NCI-H146 treated with DMSO at 0.1 percent for 48 hours (cell line): Measurements from ENCODE around the gene SDF4.
"Not testable (repeated sequence)": the region's sequence is repeated elsewhere in the genome, so short reads cannot be mapped to it uniquely, and the experiment has no call there.

Source experiments
- DNase-seq: peaks from one replicate; lab custom pipeline; 2025; ENCODE audit not compliant: unreplicated experiment; lab: John Stamatoyannopoulos, UW

The SDF4 gene

DNA sequence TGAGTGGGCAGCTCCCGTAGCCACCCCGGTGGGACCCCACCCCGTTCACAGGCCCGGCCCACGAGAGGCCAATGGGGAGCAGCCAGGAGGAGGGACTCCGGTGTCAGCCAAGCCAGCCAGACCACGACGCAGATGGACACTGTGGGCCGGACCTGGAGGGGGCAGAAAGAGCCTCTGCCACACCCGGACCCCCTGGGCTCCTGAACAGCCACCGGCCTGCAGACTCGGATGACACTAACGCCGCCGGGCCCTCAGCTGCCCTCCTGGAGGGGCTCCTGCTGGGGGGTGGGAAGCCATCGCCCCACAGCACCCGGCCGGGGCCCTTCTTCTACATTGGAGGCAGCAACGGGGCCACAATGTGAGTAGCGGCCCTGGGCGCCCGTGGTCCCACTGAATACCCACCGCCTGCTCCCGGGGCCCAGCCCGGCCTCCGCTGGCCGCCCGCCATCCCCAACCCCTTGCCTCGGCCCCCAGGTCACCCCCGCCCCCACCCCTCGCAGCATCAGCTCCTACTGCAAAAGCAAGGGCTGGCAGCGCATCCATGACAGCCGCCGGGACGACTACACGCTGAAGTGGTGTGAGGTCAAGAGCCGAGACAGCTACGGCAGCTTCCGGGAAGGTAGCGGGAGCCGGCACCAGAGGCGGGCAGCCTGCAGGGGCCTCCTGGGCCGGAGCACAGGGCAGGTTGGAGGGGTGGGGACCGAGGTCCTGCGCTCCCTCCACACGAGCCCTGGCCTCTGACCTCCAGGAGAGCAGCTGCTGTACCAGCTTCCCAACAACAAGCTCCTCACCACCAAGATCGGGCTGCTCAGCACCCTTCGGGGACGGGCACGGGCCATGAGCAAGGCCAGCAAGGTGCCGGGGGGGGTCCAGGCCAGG is 51.6 kb downstream of the SDF4 start:
- no peak for DNase-seq

DNA sequence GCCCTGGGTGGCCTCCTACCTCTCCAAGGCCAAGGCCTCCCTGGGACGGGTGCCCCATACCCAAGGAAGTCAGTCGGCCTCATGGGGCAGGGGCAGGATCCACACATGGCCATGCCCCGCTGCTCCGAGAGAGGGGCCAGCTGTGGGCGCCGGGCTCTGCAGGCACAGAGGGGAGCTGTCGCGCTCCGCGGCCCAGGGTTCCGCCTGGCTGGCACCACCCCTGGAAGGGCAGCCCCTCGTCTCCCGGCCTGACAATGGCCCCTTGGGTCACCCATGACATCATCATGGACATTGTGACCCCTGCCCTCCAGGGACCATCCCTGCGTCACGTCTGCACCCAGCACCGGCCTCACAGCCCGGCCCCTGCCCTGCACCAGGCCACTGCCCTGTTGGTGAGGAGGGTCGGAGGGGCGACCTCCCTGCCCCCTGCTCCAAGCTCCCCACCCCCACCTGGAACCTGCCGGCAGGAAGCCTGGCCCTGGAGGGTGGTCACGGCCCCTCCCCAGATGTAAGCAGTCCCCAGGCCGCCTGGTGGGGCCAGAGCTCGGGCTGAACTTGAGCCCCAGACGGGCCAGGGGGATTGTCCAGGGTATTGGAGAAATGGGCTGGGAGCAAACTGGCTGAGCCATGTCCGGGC is 52.3 kb downstream of the SDF4 start:
- no peak for DNase-seq

DNA sequence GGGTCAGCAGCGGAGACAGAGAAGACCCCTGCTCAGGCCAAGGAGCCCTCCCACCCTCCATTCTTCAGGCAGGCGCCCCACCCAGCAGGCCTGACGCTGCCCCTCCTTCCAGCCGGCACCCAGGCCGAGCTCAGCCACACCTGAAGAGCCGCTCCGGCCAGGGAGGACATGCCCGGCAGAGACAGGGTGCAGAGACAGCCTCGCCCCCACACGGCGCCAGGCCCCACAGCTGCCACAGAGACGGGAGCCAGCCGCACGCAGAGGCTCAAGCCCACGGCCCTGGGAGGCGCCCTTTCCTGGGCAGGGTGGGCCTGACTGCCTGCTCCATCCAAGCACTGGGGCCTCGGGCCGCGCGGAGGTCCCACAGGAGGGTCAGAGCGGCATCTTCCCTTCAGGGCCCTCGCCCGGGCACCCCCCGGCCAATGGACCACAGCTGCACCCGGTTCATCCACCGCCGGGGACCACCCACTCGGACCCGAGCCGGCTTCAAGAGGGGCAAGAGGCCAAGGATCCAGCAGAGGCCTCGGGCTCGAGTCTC is 52.9 kb downstream of the SDF4 start:
- DNase-seq = no peak

DNA sequence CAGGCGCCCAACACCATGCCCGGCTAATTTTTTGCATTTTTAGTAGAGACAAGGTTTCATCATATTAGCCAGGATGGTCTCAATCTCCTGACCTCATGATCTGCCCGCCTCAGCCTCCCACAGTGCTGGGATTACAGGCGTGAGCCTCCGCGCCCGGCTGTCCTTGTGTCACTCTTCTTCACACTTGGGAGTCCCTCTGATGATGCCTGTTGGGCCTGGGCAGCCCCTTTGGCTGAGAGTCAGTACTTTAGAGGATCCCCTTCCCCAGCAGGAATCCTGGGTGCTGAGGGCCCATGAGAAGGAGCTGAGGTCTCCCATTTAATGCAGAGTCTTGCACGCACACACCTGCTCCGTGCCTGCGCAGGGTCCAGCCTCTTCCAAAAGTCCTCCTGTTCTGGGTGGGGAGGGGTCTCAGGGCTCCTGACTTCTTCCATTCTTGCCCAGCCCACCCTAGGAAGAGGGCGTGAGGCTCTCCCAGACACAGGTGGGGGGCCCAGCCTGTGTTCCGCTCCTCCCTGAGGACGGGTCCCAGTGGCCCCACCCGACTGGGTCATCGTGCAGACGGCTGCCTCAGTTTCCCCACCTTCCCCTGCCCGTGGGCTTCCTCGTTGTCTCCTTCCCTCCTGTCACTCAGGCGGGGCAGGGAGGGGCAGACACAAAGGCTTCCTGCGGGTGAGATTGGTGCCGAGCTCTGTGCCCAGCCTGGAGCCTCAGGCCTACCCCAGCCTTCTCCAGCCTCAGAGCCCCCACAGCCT is 54.2 kb downstream of the SDF4 start:
- no peak for DNase-seq

DNA sequence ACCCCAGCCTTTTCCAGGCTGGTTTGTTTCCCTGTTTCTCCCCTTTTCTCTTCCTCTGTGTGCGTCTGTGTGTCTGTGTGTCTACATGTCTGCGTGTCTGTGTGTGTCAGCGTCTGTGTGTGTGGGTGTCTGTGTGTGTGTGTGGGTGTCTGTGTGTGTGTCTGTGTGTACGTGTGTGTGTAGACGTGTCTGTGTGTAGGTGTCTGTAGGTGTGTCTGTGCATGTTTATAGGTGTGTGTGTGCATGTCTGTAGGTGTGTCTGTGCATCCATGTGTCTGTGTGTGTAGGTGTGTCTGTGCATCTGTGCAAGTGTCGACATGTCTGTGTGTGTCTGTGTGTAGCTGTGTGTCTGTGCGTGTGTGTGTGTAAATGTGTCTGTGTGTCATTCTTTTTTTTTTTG is 54.9 kb downstream of the SDF4 start:
- no peak for DNase-seq

DNA sequence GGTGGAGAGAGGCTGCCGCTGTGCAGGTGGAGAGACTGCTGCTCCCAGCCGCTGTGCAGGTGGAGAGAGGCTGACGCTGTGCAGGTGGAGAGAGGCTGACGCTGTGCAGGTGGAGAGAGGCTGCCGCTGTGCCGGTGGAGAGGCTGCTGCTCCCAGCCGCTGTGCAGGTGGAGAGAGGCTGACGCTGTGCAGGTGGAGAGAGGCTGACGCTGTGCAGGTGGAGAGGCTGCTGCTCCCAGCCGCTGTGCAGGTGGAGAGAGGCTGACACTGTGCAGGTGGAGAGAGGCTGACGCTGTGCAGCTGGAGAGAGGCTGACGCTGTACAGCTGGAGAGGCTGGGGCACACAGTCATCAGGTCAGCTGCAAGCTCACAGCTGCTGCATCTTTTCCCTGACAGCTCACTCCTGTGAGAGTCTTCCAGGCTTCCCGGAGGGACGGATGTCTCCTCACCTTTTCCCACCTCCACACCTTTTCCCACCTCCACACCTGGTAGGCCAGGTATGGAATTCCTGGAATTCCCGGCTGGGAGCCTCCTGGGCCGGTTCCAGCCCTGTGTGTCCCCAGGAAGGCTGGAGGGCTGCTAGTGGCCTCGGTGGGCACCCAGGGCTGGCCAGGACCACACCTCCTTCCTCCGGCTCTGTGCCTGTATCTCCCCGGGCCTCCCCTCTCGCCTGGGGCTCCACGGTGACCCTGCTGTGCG is 55.6 kb downstream of the SDF4 start:
- DNase-seq = not testable (repeated sequence)

DNA sequence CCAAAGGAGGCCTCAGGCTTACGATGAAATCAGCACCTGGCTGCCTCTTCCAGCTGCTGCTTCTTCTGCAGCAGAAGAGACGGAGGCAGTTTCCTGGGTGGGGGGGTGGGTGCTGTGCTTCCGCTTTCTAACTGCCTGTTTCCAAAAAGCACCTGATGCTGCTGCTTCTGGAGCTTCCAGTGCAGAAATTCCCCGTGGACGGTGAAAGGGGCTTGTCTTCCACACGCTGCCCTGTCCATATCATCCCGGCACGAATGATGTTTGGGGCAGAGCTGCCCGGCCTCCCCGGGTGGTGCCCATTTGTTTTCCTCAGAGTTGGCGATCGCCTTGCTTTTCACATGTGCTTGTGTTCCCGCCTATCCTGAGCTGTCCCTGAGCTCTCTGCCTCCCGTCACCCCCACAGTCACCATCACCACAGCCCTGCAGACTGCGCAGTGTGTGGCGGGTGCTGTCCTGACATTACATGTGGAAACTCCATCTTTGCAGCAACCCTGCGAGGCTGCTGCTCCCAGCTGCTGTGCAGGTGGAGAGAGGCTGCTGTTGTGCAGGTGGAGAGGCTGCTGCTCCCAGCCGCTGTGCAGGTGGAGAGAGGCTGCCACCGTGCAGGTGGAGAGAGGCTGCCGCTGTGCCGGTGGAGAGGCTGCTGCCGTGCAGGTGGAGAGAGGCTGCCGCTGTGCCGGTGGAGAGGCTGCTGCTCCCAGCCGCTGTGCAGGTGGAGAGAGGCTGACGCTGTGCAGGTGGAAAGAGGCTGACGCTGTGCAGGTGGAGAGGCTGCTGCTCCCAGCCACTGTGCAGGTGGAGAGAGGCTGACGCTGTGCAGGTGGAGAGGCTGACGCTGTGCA is 56.4 kb downstream of the SDF4 start:
- DNase-seq = no peak

DNA sequence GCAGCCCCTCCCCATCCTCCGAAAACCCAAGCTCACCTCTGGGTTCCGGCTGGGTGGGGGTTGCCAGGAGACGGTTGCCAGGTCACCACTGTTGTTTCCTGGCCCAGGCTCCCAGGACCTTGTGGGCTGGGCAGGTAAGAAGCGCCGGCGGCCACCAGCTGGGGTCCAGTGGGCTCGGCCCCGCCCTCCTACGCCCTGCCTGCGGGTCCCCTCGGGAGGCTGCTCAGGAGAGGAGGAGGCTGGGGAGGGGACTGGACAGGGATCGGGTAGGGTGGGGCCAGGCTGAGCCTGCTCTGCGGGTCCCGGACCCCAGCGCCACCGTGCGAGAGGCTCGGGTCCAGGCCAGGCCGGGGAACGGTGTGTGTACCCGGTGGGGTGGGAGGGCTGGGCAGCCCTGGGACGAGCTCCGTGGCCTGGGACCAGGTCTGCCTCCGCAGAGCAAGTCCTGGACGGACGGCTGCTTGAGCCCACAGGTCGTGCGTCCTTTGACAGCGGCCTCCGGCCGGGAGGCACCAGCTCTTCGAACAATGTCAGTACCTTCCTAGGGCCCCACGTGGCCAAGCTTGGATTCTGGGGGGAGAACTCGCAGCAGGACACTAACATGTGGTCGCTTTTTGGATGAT is 57.9 kb downstream of the SDF4 start, which contains the start of gene TTLL10:
TSS of gene TTLL10 (plus strand) at position 88 of the 623 bp plus-strand sequence. CDS start 5,336 bp downstream, outside the sequence.
- no peak for DNase-seq

DNA sequence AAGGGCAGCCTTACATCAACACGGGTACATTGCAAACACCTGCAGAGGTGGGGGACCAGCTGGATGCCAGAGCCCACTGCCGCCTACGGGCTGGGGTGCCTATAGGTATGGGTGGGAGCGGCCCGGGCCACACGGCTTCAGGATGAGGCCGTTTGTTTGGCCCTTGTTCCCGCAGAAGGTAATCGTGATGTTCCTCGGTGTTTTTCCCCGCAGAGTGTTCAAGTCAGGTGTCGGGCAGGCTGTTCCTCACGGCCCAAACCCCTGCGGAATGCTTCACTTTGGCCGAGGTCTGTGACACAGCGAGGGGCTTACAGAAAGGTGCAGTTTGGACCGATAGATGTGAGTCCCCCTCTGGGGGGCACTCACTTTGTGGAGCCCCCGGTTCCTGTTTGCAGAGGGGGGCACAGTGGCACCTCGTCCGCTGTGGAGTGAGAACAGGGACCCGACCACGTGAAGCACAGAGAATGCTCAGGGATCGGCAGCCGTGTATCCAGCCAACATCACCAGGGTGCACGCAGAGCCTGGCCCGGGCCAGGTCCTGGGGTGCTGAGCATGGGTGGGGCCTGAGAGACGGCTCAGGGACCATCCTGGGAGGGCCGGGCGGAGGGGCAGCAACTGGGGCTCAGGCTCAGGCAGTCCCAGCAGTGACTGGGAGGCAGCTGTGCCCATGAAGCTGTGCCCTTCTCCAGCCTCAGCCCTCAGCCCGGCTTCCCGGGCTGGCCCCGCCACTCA is 58.6 kb downstream of the SDF4 start:
- DNase-seq = no peak

DNA sequence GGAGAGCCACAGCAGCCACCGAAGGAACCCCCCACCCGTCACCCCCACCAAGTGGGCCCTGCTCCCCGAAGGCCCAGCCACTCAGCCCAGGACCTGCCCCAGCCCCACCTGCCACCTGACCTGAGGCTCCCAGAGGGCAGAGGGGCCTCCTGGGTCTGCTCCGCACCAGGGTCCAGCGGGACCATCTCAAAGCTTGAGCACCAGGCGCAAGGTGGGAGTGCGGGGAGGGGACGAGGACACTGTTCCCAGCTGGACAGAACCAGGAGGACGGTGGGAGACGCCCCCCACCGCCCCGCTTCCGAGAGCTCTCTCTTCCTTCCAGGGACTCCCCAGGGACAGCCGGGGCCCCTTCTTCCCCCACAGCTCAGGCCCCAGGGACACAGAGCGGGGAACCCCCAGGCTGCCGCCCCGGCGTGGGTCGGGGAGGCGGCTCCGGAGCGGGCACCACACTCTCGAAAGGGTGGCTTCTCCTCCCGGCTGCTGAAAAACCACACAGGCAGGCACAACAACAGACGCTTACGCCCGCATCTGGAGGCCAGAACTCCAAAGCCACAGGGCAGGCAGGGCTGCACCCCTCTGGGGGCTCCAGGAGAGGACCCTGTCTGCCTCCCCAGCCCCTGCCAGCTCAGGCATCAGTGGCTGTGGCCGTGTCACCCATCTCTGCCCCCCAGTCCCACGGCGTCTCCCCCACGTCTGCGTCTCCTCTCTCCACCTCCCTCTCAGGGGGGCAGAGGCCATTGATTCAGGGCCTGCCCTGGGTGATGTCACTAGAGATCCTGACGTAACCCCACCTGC is 60.1 kb downstream of the SDF4 start:
- DNase-seq = no peak

DNA sequence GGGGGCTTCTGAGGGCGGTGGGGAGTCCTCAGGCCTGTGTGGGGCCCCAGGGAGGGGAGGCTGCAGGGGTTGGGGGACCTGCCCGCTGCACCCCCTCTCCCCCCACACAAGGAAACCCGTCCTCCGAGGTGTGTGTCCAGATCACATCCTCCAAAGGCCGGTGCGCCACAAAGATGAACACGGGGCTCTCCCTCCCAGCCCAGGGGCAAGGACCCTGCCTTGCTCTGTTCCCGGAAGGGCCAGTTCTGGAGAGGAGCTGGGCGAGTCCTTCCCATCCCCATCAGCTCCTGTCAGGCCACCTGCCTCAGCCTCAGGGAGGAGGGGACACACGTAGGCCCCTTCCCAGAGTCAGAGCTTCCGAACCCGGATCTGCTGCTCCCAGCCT is 60.6 kb downstream of the SDF4 start:
- no peak for DNase-seq

DNA sequence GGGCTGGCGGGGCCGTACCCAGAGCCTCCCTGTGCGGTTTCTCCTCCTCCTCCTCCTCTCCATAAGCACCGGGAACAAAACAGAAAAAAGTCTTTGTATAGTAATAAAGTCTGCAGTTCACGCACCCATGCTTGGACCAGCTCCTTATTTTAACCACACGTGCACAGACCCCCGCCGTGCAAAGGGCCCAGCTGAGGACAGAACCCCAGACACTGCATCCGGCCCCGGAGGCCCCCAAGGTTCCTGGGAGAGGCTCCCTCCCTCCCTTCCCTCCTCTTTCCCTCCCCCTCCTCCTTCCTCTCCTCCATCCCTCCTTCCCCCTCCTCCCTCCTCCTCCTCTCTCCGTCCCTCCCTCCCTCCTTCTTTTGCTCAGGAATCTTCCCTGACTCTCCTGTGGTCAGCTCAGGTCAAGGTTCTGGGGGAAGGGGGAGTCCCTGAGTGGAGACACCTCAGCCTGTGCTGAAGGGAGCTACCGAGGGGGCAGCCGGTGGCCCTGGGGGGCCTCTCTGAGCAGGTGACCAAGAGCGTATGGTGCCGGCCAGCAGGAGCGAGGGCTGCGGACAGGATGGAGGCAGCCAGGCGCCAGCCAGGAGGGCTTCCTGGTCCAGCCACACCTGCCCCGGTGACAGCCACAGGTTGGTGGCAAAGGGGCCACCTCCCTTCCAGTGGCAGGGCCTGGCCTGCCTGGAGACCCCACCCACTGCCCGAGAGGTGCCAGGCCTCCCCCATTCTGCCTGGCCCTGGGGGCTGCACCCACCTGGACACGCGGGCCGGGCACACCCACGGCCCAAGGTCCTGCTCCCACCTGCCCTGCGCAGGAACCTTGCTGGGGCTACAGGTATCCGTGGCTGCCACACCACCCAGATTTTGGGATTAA is 61.3 kb downstream of the SDF4 start:
- DNase-seq = no peak

DNA sequence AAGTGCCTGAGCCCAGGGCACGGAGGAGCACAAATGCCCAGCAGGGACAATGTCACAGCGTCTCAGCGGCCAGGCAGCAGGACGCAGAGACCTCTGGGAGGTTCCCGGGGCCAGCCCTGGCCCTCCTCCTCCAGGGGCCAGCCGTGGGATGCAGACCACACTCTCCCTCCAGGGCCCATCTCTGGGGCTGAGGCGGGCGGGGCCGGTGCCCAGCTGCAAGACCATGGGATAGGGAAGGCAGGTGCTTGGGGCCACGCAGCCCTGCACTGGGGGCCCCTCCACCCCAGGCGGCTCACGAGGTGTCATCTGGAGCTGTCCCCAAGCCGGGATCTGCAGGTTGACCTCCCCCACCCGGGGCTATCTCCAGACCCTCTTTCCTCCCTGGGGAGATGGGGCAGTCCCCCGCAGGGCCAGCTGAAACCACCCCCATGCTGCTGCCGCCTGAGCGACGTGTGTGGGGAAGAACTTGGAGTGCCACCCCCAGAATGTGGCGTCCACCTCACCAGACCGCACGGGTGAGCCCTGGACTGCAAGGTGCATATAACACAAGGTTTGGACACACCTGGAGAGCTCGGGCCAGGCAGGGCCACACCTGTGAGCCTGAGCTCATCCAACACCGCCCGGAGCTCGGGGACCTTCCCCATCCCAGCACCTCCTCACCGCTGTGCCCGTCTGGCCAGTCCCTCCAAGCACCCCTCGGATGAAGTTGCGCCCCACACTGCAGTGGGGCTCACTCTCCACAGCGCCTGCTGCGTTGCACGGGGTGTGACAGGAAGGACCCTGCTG is 62.2 kb downstream of the SDF4 start:
- no peak for DNase-seq

DNA sequence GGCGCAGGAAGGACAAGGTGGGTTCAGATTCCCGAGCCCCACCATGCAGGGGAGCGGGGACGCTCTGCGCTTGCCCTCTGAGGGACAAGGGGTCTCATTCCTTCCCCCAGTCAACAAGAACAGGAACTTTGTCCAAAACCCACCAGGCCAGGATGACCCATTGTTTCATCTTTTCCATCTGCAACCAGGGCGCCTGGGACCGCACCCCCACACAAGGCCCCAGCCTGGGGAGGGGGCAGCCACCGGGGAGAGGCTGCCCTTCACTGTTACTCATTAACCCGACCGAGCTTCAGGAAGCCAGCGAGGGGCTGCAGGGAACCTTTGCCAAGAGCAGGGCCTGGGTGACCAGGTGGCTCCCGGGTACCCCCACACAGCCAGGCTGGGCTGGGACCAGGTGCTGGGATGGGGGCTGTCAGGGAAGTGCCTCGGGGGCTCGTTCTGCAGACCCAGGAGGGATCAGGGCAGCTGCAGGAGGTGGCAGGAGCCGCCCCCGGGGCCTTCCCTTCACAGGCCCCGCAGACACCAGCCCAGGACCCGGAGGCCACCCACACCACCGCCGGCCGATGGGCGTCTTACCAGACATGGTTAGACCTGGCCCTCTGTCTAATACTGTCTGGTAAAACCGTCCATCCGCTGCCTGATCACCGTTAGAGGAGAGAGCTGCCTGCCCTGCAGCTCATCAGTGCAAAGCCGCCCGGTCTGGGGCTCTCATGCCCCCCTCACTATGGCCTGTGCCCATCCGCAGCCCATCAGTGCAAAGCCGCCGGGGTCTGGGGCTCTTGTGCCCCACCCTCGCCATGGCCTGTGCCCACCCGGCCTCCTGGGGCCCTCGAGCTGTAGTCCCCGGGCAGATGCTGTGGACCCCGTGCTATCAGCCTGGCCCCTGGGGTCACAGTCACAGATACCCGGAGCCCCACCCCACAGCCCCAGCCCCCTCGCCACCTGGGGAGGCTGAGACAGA is 63.1 kb downstream of the SDF4 start:
- DNase-seq = no peak

DNA sequence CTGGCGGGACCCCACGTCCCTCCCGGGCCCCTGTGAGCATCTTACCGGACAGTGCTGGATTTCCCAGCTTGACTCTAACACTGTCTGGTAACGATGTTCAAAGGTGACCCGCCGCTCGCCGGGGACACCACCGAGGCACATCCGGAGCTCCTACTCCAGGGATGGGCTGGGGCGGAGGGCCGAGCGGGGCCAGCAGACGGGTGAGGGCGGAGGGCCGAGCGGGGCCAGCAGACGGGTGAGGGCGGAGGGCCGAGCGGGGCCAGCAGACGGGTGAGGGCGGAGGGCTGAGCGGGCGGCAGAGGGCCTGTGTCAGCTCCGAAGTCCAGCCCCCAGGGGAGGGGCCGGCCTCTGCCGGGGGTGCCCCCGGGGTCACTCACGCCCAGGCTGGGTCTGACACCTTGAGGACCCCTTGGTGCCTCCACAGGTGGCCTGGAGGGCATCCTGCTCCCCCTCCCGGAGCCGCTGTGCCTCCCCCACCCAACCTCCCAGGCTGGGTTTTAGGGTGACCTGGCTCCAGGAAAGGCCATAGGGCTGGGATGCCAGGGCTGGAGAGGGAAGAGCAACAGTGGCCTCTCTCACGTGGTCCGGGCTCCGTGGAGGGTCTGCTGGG is 63.9 kb downstream of the SDF4 start:
- no peak for DNase-seq
